Inflammatory macrophage treated with lipopolysaccharide for 1 hour (primary cell): ENCODE data around the gene CENPB.

ENCODE experiments used
- DNase-seq, 2 donors: peaks; one replicate each; pipeline ENCODE4 v3.0.0-alpha.2; 2020 to 2022

CENPB gene

GRCh38 chr20:3748073-3748472 is 38.5 kb downstream of the CENPB start:
- DNase-seq, result no peak

- DNase-seq, result no peak
These were observed 39.1 kb downstream of the CENPB start for GRCh38 chr20:3747471-3747870.

GRCh38 chr20:3745686-3746173 is 40.8 kb downstream of the CENPB start:
- no peak for DNase-seq

- DNase-seq, result peak; percentile 75 to 89
These were observed 41.5 kb downstream of the CENPB start for GRCh38 chr20:3744806-3745685.

GRCh38 chr20:3744037-3744436 is 42.5 kb downstream of the CENPB start:
- DNase-seq, result no peak

GRCh38 chr20:3743251-3743650 is 43.3 kb downstream of the CENPB start:
- no peak for DNase-seq

GRCh38 chr20:3741836-3742458 is 44.6 kb downstream of the CENPB start:
- no peak for DNase-seq

GRCh38 chr20:3740615-3741301 is 45.8 kb downstream of the CENPB start:
- DNase-seq, result no peak

GRCh38 chr20:3739926-3740451 is 46.6 kb downstream of the CENPB start:
- DNase-seq, result no peak

- DNase-seq, result no peak
These were observed 47.2 kb downstream of the CENPB start for GRCh38 chr20:3739054-3739925.

GRCh38 chr20:3738111-3739053 is 48.2 kb downstream of the CENPB start:
- no peak for DNase-seq

- no peak for DNase-seq
These were observed 50.8 kb downstream of the CENPB start for GRCh38 chr20:3735768-3736167.

GRCh38 chr20:3734111-3734843 is 52.3 kb downstream of the CENPB start:
- no peak for DNase-seq
